Hematopoietic multipotent progenitor cell treated with erythropoietin and hydrocortisone succinate and interleukin-3 and kit ligand, for 4 days (in vitro differentiated cells): Measurements from ENCODE around the gene NR2E3.

ENCODE experiments used
- DNase-seq: peaks from one replicate; pipeline ENCODE4 v3.0.0-alpha.2; 2015

NR2E3 gene

DNA sequence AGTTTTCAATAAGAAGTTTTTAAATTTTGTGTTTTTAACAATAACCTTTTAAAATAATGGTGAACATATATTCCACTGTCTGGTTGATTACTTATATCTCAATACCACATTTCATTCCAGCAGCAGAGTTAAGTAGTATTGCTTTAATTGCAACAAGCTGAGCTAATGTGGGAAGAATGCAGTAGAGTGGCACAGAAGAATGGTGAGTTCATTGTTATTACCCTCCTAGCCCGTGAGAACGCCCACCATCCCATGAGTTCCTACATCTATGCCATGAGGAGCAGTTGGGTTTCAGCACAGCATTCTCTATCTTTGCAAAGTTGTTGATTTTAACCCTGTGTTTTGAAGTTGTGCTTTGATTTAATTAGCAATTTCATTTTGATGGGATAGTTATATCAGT, 17.8 kb upstream of the NR2E3 start:
- no peak for DNase-seq

DNA sequence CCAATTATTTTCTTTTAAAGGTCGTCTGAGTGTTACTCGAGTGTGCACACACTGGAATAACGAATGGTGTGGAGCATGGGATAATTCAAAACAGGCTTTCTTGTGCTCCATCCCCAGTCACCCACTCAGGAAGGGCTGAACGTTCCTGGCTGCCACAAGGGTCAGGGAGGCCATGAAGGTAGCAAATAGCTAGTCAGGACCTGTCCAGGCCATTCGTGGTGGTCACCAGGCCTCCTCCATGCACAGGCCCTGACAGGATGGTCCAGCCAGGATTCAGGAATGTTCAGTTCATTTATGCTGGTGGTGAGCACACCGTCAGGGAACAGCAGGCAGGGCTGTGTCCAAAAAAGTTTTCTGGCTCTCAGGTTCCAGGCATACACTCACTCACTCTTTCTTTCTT, 11.7 kb upstream of the NR2E3 start:
- DNase-seq: no peak

DNA sequence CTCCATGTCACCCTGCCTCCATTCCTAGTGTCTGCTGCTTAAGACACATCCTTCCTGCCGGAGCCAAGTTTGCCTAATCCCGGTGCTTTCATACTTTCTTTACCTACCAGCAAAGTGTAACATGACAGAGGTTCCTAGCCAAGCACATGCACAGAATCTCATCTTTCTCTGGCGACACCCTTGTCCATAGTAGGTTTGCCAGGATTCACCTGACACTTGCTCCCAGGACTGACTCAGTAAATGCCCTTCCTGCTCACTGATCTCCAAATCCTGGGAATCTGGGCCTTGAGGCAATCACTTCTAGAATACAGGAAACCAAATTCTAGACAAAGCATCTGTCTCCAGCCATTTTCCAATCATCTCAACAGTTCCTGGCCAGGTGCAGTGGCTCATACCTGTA, 10.2 kb upstream of the NR2E3 start:
- DNase-seq: no peak

DNA sequence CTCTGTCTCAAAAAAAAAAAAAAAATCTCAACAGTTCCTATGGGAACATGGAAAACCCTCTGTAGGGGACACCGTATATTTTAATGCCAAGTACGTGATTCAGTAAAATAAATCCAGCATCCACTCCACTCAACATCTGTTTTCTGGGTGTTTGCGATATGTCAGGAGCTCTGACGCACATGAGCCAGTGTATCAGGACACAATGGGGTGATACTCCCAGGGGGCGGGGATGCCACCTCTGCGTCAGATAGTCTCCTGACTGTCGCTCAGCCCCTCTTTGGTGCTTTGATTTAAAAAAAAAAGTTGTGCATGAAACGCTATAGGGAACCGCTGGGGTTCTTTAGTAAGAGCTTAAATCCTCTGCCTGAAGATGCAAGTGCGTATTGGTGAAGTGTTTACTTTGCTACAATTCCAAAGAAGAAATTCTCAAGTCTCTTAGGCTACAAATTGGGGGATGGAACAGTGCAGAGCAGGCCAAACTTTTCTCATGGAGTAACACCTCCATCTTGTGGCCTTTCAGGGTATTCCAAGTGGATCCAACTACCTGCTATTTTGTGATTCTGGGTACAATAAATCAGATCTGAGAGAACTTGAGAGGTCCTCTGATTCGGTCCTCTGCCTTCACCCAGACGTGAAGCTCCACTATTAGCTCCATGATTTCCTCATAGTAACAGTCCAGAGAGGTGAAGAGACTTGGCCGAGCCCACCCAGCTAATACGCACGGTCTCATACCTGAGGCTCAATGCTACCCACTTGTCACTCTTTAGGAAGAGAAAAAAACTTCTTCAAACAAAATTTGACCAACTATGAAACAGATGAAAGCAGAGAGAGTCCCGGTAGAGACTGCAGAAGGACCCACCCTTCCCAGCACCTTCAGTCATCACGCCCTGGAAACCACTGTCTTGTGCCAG, 9.3 kb upstream of the NR2E3 start:
- DNase-seq: peak; percentile 73

DNA sequence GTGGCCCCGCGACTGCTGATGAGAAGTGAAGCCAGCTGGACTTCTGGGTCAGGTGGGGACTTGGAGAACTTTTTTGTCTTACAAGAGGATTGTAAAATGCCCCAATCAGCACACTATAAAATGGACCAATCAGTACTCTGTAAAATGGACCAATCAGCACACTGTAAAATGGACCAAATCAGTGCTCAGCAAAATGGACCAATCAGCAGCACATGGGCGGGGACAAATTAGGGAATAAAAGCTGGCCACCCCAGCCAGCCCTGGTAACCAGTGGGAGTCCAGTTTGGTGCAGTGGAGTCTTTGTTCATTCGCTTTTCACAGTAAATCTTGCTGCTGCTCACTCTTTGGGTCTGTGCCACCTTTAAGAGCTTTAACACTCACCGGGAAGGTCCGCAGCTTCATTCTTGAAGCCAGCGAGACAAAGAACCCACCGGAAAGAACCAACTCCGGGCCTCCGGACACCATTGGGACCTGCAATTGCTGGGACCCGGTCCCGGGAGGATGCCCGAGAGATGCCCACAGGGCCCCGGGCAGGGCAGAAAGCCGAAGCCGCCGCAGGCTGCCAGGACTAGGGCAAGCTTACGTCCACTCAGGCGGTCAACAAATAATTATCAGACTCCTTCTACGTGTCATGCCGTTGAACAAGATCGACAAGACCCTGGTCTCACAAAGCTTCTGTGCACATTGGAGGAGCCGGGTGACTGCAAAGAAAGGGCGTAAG, 8.3 kb upstream of the NR2E3 start:
- DNase-seq: no peak

DNA sequence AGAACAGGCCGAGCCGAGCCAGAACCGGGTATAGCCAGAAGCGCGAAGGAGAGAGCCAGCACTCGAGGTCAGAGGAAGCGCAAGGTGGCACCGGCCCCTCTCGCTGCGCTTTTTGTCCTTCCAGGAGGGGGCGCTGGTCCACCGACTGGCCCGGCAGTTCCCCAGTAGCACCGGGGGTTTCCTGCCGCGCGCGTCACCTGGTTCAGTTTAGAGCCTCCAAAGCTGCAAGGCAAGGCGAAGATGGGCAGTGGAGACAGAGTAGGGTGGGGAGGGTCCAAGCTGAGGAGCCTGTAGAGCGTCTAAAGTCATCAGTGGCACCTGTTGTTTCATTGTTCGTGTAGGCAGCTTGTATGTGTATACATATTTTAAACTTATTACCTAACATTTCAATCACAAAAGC, 7.6 kb upstream of the NR2E3 start:
- DNase-seq: peak; percentile 47

DNA sequence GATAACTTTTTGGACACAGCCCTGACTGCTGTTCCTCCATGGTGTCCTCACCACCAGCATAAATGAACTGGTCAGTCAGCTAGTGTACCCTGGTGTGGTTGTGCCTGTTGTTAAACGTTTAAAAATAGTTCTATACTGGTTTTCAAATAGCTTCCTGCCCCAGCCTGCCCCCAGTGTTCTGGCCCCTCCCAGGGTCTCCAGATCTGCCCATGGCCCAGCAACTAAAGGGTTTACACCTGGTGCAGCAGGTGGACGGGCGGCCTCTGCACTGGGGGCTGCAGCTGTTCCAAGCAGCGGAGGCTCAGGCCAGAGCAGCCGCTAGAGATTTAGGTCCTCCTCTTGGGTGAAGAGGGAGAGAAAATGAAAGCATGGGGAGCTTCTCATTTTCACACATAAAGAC, 6.1 kb upstream of the NR2E3 start:
- DNase-seq: no peak

DNA sequence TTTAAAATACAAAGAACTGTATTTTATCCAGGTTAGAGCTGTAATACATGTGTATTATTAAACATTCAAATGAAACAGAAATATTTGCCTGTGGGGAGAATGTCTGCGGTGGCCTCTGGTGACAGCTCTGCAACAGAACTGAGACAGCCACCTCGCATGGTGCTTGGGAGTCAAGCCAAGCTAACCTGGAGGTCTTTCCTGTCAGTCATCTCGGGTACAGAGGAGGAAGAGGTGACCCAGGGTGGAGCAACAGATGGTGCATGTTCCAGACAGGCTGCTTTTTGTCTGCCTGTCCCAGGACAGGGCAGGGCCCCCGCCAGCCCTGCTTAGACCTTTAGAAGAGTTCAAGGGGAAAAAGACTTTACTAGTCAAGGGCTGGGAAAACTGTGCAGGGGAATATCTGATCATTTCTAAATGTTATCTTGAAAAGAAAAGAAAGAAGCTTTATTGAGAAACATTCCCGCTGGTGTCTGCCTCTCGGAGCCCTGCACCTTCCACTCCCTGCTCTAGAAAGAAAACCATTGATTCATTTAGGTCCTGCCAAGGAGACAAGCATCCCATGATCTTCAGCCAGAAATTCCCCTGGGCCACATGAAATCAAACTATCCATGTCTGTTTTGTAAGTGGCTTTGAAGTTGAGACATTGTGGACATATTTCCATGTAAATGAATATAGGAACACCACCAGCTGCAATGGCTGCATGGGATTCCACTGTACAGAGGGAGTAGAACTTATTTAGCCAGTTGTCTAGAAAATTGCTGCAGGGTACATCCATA, 5.5 kb upstream of the NR2E3 start:
- DNase-seq: no peak

DNA sequence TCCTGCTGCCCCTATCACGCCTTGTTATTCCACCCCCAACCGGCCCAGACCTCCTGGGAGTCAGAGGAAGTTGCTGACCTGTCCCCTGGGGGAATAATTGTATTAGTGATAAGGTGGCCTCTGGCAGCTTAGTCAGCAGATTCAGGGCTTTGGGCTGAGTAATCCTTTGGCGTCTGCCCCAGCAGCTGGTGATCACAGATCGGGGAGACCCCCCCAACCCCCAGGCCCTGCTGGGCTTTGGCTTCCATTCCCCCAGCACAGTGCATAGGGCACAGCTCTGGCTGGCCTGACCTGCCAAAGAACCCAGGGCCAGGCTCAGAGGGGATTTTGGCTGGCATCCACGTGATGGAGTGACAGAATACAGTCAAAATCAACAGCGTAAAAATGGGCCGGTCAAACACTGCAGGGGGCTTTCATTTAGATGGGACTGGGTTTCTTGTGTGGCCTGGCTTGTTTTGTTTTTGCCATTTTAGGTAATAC, 3.9 kb upstream of the NR2E3 start:
- DNase-seq: no peak

DNA sequence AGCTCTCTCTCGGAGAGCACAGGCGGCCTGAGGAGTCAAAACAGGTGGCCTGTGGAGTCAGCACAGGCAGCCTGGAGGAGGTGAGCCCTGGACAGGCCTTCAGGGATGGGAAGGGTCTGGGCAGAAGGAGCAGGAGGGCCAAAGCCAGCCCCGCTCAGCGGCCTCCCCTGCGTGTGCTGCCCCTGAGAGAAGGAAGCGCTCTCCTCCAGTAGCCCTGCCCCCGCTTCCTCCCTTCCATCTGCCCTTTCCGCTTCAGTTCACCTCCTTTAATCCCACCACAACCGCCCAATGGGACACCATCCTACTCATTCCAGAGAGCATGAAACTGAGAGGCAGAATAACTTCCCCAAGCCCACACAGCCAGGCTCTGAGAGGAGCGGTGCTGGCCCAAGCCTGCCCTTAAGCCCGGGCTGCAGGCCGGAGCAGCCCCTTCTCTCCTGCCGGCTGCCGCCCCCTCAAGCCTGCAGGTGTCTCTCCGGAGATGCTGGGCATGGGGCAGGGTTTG, 3.2 kb upstream of the NR2E3 start:
- no peak for DNase-seq

DNA sequence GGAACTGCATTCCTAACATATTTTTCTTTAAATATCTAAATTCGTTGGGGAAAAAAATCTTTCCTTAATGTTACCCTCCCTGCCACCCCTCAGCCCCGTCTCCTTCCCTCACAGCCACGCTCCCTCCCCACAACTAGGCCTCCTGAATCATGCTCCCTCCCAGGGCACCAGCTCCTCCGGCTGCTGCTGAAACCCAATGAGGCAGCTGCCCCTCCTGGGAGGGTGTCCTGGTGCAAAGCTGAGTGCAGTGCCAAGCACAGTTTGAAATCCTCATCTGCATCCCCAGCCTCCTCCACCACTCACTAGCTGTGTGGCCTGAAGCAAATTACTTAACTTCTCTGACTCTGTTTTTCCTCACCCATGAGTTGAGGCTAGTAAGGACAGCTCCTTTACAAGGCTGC, 2.7 kb upstream of the NR2E3 start:
- no peak for DNase-seq

DNA sequence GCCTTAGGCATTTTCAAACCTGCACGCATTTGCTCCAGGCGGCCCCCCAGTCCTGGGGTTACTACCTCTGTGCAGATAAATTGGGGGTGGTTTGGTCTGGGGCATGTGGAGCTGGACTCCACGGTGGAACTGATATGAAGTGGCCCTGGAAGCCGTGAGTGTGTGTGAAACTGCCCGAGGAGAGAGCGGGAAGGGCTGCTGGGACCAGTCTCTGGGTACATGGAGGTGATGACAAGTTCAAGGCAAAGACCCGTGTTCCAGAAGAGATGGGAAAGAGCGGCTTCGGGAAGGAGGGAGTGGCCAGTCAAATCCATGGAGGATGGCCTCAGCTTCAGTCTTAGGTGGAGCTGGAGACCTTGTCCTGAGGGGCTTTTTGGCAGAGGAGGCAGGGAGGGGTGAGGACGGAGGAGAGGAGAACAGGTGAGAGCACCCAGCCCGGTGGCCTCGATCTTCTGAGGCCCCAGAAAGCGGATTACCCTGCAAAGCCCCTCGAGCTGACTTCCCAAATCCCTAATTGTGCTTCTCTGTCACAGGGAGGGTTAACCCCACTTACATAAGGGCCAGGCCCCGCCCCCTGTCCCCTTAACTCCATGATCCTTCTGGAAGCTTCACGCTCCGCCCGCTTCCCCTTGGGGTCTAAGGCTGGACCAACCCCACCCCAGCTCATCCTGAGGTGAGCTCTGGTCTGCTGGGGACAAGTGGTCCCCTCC, 1.9 kb upstream of the NR2E3 start:
- DNase-seq: no peak

DNA sequence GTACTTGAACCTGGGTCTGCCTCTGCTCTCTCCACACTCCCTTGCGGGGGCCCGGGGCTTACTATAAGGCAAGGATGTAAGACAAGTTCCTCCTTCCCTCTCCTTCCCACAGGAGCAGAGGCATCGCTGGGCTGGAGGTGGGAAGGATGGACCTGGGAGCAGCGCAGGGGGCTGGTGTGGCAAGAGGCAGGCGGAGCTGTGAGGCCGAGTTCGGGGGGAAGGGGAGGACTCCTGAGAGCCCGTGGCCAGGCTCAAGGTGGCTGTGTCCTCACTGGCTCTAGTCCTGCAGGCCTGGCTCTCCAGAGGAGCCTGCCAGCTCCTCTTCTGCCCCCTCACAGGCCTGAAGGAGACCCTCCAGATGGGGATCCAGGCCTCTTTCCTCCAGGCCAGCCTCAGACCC, 1.0 kb upstream of the NR2E3 start:
- DNase-seq: no peak

DNA sequence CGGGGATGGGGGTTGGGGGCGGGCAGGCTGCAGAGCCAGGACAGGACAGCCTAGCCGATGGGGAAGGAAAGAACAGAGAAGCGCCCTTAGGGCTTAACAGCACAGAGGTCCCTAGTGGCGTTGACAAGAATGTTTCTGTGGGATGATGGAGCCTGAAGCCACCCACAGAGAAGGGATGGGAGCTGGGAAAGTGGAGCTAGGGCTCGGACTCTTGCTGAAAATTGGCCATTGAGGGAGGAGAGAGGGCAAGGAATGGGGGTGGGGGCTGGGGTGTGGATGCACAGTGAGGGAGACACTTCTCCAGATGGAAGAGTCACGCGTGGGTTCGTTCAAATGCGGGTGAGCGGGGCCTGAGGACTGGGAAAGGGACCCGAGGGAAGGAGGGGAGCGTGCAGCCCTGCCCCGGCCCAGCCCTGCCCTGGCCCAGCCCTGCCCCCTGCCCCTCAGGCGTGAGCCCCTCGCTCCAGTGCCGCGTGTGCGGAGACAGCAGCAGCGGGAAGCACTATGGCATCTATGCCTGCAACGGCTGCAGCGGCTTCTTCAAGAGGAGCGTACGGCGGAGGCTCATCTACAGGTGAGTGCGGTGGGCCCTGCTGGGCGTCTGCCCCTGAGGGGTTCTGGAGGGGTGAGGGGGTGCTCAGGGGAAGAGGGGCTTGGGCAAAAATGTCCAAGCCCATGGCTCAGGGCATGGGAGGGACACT, 832 bp downstream of the NR2E3 start:
- no peak for DNase-seq

DNA sequence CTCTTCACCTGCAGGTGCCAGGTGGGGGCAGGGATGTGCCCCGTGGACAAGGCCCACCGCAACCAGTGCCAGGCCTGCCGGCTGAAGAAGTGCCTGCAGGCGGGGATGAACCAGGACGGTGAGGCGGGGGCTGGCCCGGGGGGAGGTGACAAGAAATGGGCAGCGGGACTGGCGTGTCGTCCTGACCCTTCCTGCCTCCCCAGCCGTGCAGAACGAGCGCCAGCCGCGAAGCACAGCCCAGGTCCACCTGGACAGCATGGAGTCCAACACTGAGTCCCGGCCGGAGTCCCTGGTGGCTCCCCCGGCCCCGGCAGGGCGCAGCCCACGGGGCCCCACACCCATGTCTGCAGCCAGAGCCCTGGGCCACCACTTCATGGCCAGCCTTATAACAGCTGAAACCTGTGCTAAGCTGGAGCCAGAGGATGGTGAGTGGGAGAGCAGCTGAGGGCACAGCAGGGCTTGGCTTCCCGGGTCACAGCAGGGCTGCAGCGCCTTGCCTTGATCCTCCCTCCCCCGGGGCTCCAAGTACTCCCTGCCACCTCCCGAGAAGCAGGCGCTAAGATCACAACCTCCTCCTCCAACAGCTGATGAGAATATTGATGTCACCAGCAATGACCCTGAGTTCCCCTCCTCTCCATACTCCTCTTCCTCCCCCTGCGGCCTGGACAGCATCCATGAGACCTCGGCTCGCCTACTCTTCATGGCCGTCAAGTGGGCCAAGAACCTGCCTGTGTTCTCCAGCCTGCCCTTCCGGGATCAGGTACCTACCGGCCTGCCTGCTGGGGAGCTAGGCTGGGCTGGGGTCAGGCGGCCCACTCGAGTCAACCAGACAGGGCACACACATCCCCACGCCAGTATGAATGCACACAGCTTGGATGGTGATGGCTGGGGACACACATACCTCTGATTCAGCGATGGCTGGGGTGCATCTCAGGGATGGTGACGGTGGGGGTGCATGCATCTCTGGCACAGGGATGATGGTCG, 1.7 kb downstream of the NR2E3 start:
- no peak for DNase-seq

DNA sequence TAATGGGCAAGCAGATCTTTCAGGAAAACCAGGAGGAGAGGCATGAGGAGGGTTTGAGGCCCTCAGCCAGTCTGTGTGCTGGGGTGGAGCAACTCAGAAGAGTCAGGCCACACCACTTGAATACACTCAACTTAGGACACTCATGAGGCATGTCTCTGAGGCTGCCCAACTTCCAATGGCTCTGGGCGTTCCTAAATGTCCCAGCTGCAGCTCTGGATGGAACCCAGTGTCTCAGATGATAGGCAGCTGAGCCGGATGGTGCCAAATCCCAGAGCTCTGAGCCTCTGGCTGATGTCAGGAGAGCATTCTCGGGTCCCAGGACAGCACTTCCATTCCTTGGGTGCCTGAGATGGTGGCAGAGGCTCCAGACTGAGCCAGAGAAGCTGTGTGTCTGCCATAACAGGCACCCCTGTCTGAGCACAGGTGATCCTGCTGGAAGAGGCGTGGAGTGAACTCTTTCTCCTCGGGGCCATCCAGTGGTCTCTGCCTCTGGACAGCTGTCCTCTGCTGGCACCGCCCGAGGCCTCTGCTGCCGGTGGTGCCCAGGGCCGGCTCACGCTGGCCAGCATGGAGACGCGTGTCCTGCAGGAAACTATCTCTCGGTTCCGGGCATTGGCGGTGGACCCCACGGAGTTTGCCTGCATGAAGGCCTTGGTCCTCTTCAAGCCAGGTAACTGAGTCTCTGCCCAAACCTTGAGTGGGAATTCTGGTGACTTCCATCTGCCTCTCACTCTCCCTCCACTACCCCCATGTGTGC, 2.8 kb downstream of the NR2E3 start:
- no peak for DNase-seq

DNA sequence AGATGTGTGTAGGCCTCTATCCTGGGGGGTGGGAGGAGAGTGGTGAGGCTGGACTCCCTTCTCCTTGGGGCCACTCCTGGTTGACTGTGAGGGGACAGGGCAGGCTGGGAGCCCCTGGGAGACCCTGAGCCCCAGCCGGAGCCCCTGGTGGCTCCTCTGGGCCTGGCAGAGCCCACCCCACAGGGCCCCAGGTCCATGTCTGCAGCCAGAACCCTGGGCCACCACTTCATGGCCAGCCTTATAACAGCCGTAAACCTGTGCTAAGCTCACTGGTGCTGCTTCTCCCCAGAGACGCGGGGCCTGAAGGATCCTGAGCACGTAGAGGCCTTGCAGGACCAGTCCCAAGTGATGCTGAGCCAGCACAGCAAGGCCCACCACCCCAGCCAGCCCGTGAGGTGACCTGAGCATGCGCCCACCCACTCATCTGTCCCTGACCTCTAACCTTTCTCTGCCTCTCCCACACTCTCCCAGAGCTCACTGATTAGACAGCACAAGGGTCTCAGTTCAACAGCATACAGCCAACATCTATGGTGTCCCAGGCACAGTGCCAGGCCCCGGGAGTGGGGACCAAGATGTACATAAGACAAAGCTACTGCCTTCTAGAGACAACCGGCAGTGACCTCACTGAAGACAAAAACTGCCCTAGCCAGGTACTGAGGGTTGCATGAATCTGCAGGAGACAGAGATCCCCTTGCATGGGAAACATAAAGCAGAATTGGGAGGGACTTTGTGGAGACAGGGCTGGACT, 3.5 kb downstream of the NR2E3 start:
- DNase-seq: no peak

DNA sequence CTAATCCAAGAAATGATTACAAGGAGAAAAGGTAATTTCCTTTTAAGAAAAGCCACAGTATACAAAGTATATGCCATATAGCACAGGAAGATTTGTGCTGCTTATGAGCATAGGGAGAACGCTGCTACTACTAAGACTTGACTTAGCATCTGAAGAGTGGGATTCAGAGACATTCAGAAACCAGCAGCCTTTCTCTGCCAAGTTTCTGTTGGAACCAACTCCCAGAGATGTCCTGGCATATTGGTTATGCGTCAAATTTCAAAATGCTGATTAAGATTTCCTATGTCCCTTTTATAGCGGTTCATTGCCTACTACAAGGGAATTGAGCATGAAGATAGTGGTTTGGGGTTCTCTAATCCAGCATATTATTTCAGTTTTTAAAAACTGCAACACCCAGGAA, 4.9 kb downstream of the NR2E3 start:
- no peak for DNase-seq

DNA sequence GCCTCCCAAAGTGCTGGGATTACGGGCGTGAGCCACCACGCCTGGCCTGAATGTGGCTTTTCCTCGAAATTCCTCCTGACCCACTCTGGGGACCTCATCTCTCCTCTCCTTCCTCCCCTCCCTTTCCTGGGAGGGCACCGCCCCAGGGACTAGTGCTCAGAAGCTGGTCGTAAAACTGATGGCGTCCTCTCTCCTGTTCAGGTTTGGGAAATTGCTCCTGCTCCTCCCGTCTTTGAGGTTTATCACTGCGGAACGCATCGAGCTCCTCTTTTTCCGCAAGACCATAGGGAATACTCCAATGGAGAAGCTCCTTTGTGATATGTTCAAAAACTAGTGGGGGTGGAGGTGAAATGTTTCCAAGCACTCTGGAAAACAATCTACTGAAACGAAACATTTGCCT, 7.0 kb downstream of the NR2E3 start:
- DNase-seq: no peak
